ENCODE data around the gene OR11H1. TPM values are rescaled to one million over a fixed set of nuclear protein-coding genes. Genes with fewer than 3 reads are reported as not detected.
"Not testable (repeated sequence)": the region's sequence is repeated elsewhere in the genome, so short reads cannot be mapped to it uniquely, and the experiment has no call there.

Gene OR11H1
- not detected in 2 replicates for total RNA-seq (2014; rRNA removed)
- not detected for polyA plus RNA-seq (2012)

- DNase-seq (ENCODE audit: low read depth) = not testable (repeated sequence)
Measured at GRCh38 chr22:15527892-15528291, at the start of gene OR11H1. TSS of gene OR11H1 (plus strand) at chr22:15528192. CDS start at chr22:15528192, 0 bp downstream.

GRCh38 chr22:15509967-15510366 is 18.0 kb upstream of the OR11H1 start:
- not testable (repeated sequence) for DNase-seq (ENCODE audit: low read depth)

- not testable (repeated sequence) for DNase-seq (ENCODE audit: low read depth)
Measured at GRCh38 chr22:15515896-15516295, 12.1 kb upstream of the OR11H1 start.

- not testable (repeated sequence) for DNase-seq (ENCODE audit: low read depth)
Measured at GRCh38 chr22:15553767-15554166, 25.8 kb downstream of the OR11H1 start.

GRCh38 chr22:15563461-15563860 is 35.5 kb downstream of the OR11H1 start:
- DNase-seq (ENCODE audit: low read depth) = not testable (repeated sequence)

- DNase-seq (ENCODE audit: low read depth) = not testable (repeated sequence)
Measured at GRCh38 chr22:15565063-15565462, 37.1 kb downstream of the OR11H1 start.

Other genes starting within 250 kb of the OR11H1 start
- gene POTEH, start 161.8 kb downstream of the OR11H1 start, total RNA-seq (2014; rRNA removed) = not detected in 2 replicates